Stimulated activated CD4-positive, alpha-beta T cell treated with anti-CD3 and anti-CD28 coated beads, Interleukin-2, amount 100 ng/mL, for 48 hours (primary cell): ENCODE results near the gene TMEM41B.
"Not testable (repeated sequence)": the region's sequence is repeated elsewhere in the genome, so short reads cannot be mapped to it uniquely, and the experiment has no call there.

Experiments used
- DNase-seq, 2 donors: peaks; one replicate each; pipeline ENCODE4 v3.0.0-alpha.2; 2020

The TMEM41B gene

GRCh38 chr11:9304178-9304577, 10.2 kb downstream of the TMEM41B start:
- DNase-seq, result no peak

- DNase-seq, result no peak
Measured at GRCh38 chr11:9302448-9302847, 11.9 kb downstream of the TMEM41B start.

- DNase-seq, result no peak
Measured at GRCh38 chr11:9301720-9302119, 12.7 kb downstream of the TMEM41B start.

GRCh38 chr11:9293646-9294045, 20.7 kb downstream of the TMEM41B start:
- DNase-seq, result no peak

- no peak for DNase-seq
Measured at GRCh38 chr11:9285850-9286587, 28.4 kb downstream of the TMEM41B start.

- DNase-seq, result peak; percentile 46 to 49
Measured at GRCh38 chr11:9280655-9281301, 33.6 kb downstream of the TMEM41B start.

GRCh38 chr11:9277176-9277575, 37.2 kb downstream of the TMEM41B start:
- no peak for DNase-seq

GRCh38 chr11:9276571-9276970, 37.8 kb downstream of the TMEM41B start:
- no peak for DNase-seq

- DNase-seq, result no peak
Measured at GRCh38 chr11:9274499-9275258, 39.7 kb downstream of the TMEM41B start.

- DNase-seq, result no peak
Measured at GRCh38 chr11:9273376-9274336, 40.7 kb downstream of the TMEM41B start.

GRCh38 chr11:9269492-9270013, 44.8 kb downstream of the TMEM41B start:
- DNase-seq, result no peak

GRCh38 chr11:9267680-9268079, 46.7 kb downstream of the TMEM41B start:
- no peak for DNase-seq

GRCh38 chr11:9266926-9267325, 47.5 kb downstream of the TMEM41B start:
- no peak for DNase-seq

- no peak for DNase-seq
Measured at GRCh38 chr11:9266132-9266736, 48.2 kb downstream of the TMEM41B start.

GRCh38 chr11:9265211-9266131, 48.9 kb downstream of the TMEM41B start, which contains the start of gene DENND5A:
DENND5A (minus strand) TSS chr11:9265350; CDS start chr11:9265069, 281 bp downstream.
- DNase-seq, result peak; percentile 39 to 40

- DNase-seq, result peak; percentile 21 to 32
Measured at GRCh38 chr11:9264316-9265210, 49.8 kb downstream of the TMEM41B start.

GRCh38 chr11:9263840-9264315, 50.5 kb downstream of the TMEM41B start:
- DNase-seq, result peak; percentile 30 to 38

GRCh38 chr11:9260838-9261146, 53.6 kb downstream of the TMEM41B start:
- DNase-seq, result not testable (repeated sequence)
